ENCODE data around the gene PPBP.

PPBP gene

DNA sequence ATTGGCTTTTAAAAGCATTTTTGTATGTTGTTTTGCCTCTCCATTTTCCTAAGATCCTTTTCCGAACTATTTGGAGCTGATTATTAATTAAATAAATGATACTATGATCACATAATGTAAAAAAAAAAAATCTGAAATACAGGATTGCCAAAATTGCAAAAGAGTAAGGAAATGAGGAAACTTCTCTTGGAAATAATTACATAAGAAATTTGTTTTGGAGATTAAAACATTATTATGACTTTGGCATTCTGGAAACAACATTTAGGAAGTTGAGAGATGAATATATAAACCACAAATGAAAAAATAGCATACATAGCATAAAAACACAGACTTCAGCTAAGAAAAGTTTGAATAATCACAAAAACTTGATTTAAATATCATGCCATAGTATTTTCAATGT, 39.7 kb downstream of the PPBP start:
- no peak for DNase-seq (ENCODE audit: low spot score)

DNA sequence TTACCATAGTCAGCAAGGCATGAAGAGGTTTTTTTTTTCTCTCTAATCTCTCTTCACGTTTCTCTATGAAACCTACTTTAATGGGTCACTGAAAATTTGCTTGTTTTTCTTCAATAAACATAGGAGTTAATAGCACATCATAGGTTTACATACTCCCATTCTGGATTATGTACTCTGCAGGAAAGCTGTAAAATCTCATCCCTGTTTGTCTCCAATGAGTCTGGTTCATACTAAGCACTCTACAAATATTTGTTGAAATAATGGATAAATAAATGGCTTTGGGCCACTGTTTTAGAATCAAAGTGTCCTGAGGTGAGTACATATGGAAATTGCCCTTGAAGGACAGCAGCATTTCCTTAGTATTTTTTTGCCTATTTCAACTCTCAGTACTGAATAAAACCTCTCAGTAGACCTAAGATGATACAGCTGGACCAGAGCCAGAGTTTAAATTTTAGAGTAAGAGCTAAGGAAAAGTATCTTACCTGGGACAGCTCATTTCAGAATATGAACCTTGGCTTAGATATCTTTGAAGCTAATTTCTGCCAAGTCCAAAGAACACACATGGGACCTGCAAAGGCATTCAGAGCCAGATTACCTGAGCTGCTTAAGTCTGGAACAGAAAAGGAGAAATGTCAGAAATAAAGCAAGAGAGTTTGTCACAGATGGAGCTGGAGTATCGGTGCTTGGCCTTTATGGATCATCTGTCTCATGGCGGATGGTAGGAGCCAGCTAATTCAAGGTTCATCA, 40.6 kb downstream of the PPBP start:
- no peak for DNase-seq (ENCODE audit: low spot score)

DNA sequence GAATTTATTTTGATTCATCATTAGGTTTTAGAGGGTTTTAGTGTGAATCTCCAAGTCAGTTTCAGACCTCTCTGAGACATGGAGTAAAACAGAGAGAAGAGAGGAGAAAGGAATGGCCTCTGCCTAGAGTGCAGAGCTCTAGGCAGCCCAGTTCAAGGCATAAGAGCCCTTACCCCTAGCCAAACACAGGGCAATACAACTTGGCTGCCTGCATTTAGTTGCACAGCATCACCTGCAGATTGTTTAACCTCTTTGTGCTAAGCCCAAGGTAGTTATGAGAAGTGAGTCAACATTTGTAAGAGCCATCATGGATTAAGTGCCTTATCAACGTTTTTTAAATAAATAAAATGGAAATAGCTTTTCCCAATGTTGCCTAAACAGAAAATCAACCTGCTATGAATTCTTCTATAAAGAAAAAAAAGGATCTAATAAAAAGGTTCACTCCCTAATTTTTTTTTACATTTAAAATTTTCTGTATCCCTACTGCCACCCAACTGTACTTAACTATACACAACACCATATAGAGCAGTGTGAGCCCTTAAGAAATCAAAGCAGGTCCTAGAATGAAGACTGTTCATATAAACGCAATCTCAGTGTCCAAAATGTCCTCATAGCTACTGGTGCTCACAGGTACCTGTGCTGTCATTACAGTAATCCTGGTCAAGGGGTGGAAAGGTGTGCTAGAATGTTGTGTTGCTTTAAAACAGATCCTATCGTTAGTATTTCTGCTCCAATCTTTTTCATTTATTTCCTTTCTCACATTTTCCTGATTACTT, 42.1 kb downstream of the PPBP start:
- DNase-seq (ENCODE audit: low spot score), result no peak

DNA sequence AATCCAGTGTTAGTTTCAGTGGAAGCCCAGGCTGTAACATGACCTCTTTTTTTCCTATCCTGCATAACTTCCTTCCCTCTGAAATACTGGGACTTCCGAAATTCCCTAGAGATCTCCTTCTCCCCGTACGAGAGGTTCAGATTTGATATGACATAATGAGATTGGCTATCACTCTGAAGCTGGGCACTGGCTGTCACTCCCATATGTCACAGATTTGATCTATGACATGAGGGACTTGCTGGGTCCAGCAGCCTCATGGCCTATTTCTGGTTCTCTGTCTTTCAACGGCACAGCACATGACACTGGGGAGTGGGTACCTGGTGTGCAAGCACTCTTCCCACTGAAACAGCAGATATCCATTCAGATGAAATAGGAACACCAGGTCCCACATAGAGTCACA, 42.9 kb downstream of the PPBP start:
- no peak for DNase-seq (ENCODE audit: low spot score)

DNA sequence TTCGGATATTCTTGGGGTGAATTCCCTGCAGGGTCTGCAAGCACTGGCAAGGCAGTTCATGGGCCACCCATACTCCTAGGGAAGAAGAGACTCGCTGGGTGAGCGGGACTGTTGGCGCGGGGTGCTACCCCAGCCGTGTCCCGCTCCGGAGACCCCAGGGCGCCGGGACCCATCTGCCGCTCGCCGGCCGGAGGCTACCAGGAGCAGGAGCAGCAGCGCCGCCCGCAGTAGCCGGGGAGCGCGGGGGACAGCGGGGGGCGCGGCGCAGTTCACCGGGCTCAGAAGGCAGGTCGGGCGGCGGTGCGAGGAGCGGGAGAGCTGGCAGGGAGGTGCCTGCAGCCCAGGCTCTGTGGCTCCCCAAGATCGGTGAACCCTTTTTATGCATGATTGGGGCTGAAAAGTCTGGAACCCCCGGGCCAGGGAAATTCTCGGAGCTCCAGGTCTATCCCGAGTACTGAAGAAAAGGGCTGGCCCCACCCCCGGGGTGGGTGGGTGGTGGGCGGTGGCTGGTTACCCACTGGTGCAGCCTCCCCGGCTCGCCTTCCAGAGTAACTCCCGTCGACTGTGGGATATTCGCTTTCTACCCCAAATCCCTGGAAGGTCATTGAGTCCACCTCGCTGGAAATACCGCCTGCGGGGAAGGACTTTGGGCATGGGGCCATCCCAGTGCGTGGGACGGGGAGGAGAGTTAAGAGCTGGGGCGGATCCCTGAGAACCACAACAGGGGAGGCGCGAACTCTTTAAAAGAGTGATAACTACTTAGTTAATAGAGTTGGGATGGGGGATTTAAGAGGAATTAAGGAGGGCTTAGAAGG, 43.7 kb downstream of the PPBP start:
- DNase-seq (ENCODE audit: low spot score), result no peak

DNA sequence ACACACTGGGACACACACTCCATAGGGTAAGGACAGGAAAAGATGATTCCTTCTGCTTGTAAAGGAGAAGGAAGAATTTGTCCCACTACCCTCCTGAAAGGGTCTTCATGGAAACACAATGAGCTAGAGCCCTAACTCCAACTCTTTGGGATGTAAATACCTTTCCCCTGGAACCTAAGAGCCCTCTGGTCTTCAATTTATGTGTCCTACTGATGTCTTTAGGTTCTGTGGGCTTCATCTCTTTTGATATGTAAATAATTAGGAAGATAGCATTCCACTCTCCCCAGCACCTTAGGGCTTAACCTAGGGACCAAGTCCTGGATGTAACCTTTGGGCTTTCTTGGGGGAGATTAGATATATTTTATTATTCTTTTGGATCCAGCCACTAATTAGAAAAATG, 44.4 kb downstream of the PPBP start:
- no peak for DNase-seq (ENCODE audit: low spot score)

DNA sequence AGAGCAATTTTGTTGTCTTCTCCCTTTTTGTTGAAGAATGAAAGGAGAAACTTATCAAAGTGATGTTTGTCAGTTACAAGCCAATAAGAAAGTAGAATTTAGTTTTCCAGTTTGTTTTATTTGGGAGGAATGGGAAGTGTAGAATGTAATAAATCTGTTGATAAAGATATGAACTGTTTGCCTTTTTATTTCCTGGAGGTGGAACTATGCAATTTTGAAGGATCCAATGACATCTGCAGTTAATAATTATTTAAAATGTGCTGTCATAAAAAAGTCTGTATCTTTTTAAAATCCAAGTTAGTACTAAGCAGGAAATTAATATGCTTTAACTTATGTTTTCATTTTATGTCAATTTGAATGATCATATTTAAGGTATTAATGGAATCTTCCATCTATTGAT, 51.0 kb downstream of the PPBP start:
- DNase-seq (ENCODE audit: low spot score), result no peak
